Right renal cortex interstitium (tissue), 3 donors: ENCODE data around the gene ANXA11. TPM values are rescaled to one million over a fixed set of nuclear protein-coding genes. Genes with fewer than 3 reads are reported as not detected.
A peak's percentile ranks its signal among the peaks of the same experiment; 100 is the strongest.

Source experiments
- DNase-seq, 3 donors: peaks; one replicate each; pipeline ENCODE4 v3.0.0-alpha.2; 2013; ENCODE audit warnings: low read depth in 3 of 3, low spot score in 2 of 3
- polyA plus RNA-seq, 3 donors: library from polyadenylated mRNA; unstranded; fragments of 120-200 nt; gene quantifications; one replicate each; pipeline ENCODE4 v1.2.1, GENCODE V29; 2013; ENCODE audit not compliant: insufficient read length in 3 of 3

Gene ANXA11
- polyA plus RNA-seq, 3 donors = 123 to 144 (median 140) TPM

DNA sequence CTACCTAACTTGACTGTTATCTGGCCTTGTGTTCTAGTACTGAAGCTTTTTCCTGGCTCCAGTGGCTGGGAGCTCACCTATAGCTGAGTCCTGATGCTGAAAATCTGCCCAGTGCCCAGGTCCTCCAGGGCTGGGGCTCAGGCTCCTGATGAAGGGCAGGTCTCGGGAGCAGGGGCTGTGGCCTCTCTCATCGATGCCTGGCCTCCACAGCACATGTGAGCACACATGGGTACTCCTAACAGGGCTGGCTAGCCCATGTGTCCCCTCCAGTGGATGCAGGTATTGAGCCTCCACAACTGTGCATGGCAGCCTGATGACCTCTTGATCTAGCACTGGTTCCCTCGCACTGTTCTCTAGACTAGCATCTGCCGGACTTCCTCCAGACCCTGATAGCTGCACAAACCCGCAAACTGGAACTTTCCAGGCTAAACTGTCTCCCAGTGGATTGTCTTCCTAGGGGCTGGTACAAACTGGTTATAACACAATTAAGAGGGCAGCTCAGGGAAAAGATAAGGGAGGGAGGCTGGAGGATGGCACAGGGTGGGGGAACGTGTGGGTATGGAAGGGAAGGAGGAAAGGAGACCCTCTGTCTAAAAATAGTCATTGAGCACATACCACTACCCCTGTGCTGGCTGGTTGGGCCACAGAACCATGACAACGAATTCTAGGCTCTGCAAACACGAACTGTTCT, 37.7 kb downstream of the ANXA11 start:
- no peak for DNase-seq

DNA sequence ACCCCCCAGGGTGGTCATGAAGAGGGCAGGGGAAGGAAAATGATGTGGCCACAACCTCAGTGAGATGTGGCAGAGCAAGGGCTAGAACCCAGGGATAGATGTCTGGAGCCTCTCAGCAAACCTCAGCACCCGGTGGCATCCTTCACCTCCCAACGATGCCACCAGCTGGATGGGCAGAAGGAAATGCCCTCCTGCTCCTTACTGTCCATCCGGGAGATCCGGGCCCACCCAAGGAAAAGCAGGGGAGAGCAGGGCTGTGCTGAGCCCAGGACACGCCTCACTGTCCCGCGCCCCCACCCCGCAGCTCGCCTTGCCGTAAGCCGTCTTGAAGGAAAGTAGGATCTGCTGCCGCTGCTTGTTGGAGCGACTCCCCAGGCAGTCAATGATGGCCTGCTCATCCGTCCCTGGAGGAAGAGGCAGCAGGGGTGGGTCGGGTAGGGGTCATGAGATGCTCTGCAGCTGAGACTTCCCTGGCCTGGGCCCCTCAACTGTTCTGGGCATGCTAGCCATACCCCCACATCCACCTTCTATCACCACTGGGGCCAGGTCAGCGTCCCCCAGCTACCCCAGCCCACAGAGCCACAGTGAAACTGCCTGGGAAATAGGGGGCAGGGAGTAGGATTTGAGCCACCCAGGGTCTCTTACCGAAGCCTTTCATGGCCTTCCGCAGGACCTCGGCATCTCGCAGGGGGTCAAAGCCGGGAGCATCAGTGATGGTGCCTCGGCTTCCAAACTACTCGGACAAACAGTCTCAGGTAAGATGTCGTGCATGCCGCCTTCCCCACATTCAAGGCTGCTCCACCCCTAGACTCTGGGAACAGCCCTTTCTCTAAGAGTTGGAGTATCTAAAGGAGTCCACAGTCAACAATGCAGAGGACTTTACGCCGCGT, 38.5 kb downstream of the ANXA11 start:
- no peak for DNase-seq

DNA sequence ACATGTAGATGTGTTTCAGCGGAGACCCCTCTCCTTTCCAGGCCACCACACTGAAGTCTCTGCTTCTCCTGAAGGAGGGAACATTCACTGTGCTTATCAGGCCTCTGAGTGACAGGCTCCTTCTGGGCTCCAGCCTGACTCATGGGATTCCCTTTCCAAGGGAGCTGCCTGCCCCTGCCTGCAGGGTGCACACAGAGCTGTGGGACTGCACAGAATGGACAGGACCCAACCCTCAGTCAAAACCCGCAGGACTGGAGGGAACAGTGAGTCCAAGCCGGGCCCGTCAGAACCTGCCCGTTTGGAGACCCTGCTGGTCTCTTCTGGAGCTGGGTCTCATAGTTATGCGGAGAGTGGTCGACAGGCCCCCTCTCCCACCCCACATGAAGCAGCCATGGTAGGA, 40.2 kb downstream of the ANXA11 start:
- no peak for DNase-seq

GRCh38 chr10:80164596-80164995, 40.7 kb downstream of the ANXA11 start:
- DNase-seq = no peak

DNA sequence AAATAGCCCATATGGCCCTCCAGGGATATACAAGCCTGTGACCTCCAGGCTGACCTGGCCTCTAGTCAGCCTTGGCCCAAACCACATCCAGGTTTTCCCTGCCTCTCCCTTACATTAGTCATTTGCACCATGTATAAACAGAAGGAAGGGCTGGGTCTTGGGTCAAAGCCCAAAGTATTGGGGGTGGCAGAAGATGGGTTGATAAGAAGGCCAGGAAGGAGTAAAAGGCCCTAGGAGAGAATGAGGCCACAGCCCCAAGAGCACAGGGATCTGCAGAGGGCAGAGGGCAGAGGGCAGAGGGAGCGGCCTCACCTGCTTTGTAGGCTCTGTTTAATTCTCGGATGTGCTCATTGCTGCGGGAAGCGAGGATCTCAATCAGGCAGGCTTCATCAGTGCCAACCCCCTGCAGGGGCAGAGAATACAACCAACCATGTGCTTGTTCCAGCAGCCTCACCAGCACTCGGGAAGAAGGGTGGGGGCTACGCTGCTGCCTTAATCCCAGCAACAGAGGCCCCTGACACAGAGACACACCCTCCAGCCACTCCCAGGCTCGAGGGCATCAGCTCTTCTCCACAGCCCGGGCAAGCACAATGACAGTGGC, 41.5 kb downstream of the ANXA11 start:
- no peak for DNase-seq

DNA sequence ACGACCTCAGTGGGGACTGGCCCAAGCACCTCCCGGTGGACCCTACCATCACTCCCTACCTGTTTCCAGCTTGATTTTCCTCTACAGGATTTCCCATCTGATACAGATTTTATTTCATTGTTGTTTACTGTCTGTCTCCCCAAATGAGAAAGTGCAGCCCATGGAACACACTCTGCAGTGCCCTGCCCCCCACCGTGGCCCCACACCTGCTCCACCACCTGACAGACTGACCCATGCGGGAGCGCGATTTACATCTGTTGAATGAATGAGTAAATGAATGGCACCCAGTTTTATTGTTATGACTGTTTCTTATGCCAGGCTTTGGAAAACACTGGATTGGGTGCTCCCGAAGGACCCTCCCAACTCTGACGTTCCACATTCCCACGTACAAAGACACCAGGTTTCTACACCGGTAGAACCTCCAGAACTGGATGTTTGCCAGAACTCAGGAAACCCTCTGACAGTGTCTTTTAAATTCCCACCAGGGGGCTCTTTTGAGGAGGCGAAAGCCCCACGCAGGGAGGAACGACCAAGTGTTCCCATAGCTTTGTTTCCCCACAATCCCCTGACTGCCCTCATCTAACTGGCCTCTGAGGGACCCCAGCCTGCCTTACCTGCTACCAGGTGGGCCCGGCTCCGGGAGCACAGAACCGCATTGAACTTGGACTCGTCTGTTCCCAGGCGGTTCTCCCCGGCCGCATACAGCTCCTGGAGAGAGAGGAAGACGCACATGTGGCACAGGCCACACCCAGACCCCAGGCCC, 43.8 kb downstream of the ANXA11 start:
- no peak for DNase-seq

DNA sequence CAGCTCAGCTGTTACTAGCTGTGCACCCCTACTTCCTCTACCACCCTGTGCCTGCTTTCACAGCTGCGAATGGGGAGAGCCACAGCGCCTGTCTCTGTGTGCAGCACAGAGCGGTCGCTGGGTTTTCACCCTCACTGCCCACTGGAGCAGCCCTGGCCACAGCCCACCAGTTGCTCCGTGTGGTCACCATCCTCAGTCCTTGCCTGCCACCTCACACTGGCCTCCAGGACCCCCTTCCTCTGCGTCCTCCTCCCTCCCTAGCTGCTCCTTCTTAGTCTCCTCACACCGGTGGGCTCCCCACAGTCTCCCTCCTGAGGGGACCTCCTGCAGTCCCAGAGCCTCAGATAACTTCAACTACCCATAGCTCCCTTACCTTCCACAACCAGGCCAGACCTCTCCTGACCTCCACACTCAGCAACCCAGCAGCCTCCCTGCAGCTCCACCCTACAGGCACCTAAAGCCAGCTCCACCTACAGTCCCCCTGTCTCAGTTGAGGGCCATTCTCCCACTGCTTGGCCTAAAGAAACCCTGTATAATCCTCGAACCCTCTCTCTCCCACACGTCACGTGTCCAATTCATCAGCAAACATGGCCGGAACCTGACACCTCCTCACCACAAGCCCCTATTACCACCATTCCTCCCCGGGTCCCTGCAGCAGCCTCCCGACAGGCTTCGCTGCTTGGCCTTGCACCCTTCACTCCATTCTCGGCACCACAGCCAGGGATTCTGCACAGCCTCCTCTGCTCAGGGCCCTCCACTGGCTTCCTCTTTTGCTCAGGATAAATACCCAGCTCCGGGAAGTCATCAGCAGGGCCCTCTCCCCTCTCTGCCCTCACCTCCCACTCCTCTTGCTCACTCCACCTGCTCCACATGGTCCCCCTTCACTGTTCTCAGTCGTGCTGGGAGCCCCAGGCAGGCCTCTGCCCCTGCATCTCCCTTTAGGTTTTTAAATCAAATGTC, 44.7 kb downstream of the ANXA11 start:
- DNase-seq = no peak

- no peak for DNase-seq
Observed at GRCh38 chr10:80159166-80159873, 46.0 kb downstream of the ANXA11 start.

DNA sequence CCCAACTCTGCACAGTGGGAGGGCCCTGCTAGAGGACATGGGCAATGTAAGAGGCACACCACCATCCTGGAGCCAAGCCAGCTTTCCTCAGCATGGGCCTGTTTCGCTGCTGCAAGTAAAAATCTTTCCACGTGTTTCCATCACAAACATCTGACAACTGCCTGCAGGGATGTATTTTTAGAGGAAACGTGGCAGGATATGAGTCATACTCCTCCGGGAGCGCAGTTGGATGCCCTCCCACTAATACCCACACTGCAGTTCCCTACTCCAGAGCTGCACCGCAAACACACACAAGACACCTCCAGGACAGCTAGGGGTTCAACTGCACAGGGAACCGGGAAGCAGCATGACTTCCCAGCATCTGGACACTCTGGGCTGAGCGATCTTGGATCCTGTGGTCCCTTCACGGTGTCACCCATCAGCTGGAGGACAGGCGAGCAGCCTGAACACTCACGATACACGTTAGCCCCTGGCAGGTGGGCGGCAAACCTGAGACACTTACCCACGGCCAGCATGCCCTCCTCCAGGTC, 46.7 kb downstream of the ANXA11 start:
- peak in 1 of 3 donors; percentile 16 for DNase-seq

GRCh38 chr10:80158126-80158525, 47.2 kb downstream of the ANXA11 start:
- no peak for DNase-seq

- DNase-seq = no peak
Observed at GRCh38 chr10:80157561-80157960, 47.8 kb downstream of the ANXA11 start.

DNA sequence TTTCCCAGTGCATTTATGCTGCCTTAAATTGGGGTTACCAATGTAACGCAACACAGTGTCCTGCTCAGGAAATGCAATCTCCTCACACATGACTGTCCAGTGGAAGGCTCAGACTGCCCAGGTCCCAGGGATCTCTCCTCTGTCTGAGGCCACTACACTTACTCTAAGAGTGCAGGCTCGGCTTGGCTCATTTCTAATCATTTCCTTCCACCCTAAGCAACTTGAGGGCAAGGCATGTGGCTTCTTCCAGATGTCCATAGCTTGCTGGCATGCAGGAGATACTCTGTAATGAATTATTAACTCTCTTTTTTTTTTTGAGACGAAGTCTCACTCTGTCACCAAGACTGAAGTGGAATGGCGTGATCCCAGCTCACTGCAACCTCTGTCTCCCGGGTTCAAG, 49.1 kb downstream of the ANXA11 start:
- DNase-seq = no peak

GRCh38 chr10:80155696-80156215, 49.6 kb downstream of the ANXA11 start:
- no peak for DNase-seq

GRCh38 chr10:80154978-80155695, 50.2 kb downstream of the ANXA11 start:
- no peak for DNase-seq

DNA sequence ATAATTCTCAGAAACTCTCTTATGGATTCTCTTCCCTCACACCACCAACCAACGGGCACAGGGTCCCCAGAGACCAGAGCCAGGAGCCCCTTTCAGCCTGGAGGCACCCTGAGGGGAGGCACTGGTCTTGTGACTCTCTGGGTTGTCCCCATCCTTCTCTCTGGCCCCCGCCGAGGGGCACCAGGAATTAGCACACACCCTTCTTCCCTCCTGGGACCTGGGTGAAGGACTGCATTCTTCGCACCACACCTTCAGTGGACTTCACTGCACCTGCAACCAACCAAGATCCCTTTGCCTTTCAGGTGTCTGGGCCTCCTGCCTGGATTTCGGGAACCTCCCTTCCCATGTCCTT, 50.7 kb downstream of the ANXA11 start:
- DNase-seq = no peak

DNA sequence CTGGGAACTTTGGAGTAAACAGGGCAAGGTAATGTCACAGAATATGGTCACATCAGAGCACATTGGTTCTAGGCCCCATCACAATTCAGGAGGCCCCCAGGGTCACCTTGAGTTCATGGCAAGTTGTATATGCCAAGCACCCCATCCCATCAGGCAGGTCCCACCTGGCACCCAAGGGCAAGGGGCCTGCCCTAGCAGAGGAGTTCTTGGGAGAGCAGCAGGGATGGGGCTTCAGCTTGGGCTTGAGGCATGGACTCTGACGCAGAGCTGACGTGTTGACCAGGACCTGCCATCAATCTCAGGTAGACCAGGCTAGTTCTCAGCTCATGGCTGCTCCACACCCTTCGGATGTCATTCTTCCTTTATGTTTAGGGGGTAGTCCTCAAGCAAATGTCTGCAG, 51.9 kb downstream of the ANXA11 start:
- DNase-seq = no peak

DNA sequence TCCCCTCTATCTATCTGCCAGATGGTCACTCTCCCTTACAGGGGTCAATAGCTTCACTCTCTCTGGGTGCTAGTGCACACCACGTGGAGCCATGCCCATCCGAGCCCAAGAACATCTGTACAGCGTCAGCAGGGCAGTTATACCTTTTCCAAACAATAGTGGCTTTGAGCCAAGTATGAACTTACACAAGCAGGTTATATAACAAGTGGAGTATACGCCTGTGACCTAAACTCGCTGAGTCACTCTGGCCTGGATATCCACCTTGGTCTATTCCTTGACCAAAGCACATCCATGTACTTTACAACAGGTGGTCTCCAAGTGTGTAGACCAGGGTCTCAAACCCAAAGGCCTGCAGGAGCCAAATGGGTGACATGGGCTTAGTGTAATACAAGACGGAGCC, 52.5 kb downstream of the ANXA11 start:
- no peak for DNase-seq

DNA sequence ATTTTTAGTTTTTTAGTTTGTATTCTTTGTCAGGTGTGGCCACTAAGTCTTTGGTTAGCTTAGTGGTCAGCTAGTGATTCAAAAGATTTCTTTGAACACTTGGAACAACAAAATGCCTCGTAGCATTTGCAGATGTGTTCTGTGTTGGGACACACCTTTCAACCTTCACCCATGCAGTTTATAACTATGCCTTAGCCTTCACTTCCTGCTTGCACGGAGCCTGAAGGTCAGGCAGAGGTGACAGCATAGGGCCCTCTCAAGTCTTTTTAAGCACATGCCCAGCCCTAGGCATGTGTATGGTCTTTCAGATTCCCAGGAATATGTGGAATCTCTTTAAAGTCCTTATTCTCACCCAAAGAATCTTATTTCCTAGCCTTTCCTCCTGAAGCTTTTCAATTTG, 55.2 kb downstream of the ANXA11 start:
- DNase-seq = no peak
